Ovary (tissue), 9 donors: ENCODE data around the gene SIL1. TPM values are rescaled to one million over a fixed set of nuclear protein-coding genes. Genes with fewer than 3 reads are reported as not detected.

Experiments
- DNase-seq, 5 donors: peaks; one replicate each; pipeline ENCODE4 v3.0.0-alpha.2; 2019 to 2020
- H3K27ac ChIP-seq, 2 donors: fragments of 200-600 bp; one replicate each; pipeline versions ENCODE4 v1.5.1 to v1.8.0; 2019 to 2022
- H3K27me3 ChIP-seq: fragments of 200-600 bp; one replicate; pipeline ENCODE4 v1.8.0; 2022
- H3K36me3 ChIP-seq: fragments of 200-600 bp; sonication (generic); one replicate; pipeline ENCODE4 v1.5.1; 2019
- H3K4me1 ChIP-seq: one replicate; pipeline ENCODE4 v1.8.1; 2013; ENCODE audit warnings: mild to moderate bottlenecking, moderate library complexity; ENCODE audit not compliant: insufficient read depth
- H3K4me3 ChIP-seq: fragments of 200-600 bp; sonication (generic); one replicate; pipeline ENCODE4 v1.5.1; 2017
- H3K9me3 ChIP-seq, 2 donors: fragments of 200-600 bp in 1 of 2; sonication (generic) in 1 of 2; one replicate each; pipeline versions ENCODE4 v1.5.1 to v1.8.1; 2013 to 2019; ENCODE audit warnings: mild to moderate bottlenecking in 1 of 2, moderate library complexity in 1 of 2
- EP300 ChIP-seq: sonication (generic); formaldehyde crosslinking; IDR thresholded peaks from one replicate; pipeline ENCODE4 v1.6.1; 2017; ENCODE audit warnings: antibody characterized with exemption
- POLR2A ChIP-seq: fragments of 450-650 bp; IDR thresholded peaks from one replicate; pipeline ENCODE4 v1.6.1; 2017; ENCODE audit warnings: antibody characterized with exemption, mild to moderate bottlenecking, moderate library complexity
- WGBS, 3 donors: extraction: QIAGEN DNeasy Blood & Tissue Kit in 1 of 3; methylation state at CpG; one replicate each; pipeline versions ENCODE4 v1.1.5 to v1.1.7; 2013 to 2017; 5-methylcytosine and 5-hydroxymethylcytosine counted together
- intact Hi-C, 4 donors: fragments of 100-400 bp; cut with DNase I; formaldehyde crosslinking; loops; one replicate each; pipeline versions ENCODE4 v1.11.0 to v1.15.1; 2022 to 2023
- polyA plus RNA-seq, 2 donors: library from polyadenylated mRNA; stranded (reverse); fragments of 200-250 nt in 1 of 2; fragments of 350-450 nt in 1 of 2; fragmentation: Illumina TruSeq in 1 of 2; extraction: RNeasy Lipid Tissue Mini Kit (QIAGEN cat#74804) in 1 of 2; gene quantifications; one replicate each; pipeline ENCODE4 v1.2.3, GENCODE V29; 2013 to 2014
- total RNA-seq, 7 donors: library from RNA; depleted of rRNA in 2 of 7; stranded (reverse); fragments of >200 nt in 2 of 7; fragmentation: NEBNext Ultra II Directional in 3 of 7; extraction: Animal tissue kit (Norgen Biotek cat#: 25700) in 3 of 7; gene quantifications; one replicate each; pipeline versions ENCODE4 v1.1.0 to v1.2.4, GENCODE V29; 2016 to 2023
- TF ChIP-seq, protein P1 (sequence below), 3 donors: fragments of 450-650 bp in 2 of 3; fragments of 200-600 bp in 1 of 3; IDR thresholded peaks; one replicate each; pipeline versions ENCODE4 v1.5.1 to v1.8.0; 2016 to 2022; ENCODE audit warnings: antibody characterized with exemption in 3 of 3, mild to moderate bottlenecking in 1 of 3
- donor health status: DM: no; HTN: no; CAD: no; lungs with moderate emphysema.
- donor health status: DM: no; HTN: no; CAD: no.
- donor health status: Bipolar disorder and iron deficiency.
- donor health status: DM: yes; HTN: yes; CAD: no.
- donor health status: DM: no; HTN: no; CAD: no.
- donor health status: DM: yes; HTN: yes; CAD: no.

Gene SIL1
- total and polyA plus RNA-seq, 9 donors: 15.7 to 93.0 (median 34.9) TPM

DNA sequence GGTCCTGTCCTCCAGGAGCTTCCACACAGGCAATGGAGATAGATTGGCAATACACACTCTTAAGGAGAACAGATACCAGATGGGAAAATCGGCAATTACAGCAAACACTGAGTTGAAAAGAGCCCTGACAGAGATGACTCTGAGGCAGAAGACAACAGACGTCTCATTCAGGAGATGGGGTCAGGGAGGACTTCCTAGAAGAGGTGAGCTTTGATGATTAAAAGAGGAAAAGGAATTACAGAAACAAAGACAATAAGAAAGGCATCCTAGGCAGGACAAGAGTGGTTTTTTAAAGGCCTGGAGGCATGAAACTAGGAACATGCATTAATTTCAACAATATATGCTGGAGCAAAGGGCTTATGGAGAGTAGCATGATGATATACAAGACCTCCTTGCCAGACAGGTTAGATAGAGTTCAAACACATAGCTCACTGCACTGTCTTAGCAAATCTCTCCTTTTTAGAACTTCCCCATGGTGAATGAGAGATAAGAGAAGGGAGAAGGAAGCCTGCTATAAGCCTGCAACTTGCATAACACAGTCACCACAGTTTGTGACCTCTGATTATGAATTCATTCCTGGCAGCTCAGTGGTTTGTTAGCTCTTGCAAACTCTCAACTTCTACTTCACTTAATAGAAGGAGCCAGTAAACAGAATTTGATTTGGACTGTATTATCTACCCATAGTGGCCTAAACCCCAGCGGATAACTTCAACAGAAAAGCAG lies 48.5 kb downstream of the SIL1 start:
- Histone ChIP-seq H3K27ac (no peak overlapping the region), H3K9me3 (no peaks in the 10 kb centered on the region), H3K4me1 (peaks cover 34% of the 10 kb centered on the region), H3K4me3 (no peak overlapping the region), H3K36me3 (no peaks in the 10 kb centered on the region), H3K27me3 (no peaks in the 10 kb centered on the region)
- no peak for DNase-seq
- WGBS, 3 donors: 67 to 88% (median 73%) methylated on average over 3 of the region's 3 CpGs
- no peak for TF ChIP-seq EP300
- intact Hi-C loops: no loop called here

- DNase-seq: no peak
- no peak overlapping the region for H3K4me3 ChIP-seq
- 81 to 94% (median 86%) methylated on average over 5 of the region's 5 CpGs for WGBS, 3 donors
- H3K27ac ChIP-seq: peak overlapping the region in 1 of 2 donors; percentile 3
- peaks cover 32% of the 10 kb centered on the region for H3K4me1 ChIP-seq
- H3K36me3 ChIP-seq: no peaks in the 10 kb centered on the region
- H3K9me3 ChIP-seq: no peaks in the 10 kb centered on the region
- no peaks in the 10 kb centered on the region for H3K27me3 ChIP-seq
- TF ChIP-seq POLR2A (no peak), EP300 (no peak)
- TF ChIP-seq, protein P1, sequence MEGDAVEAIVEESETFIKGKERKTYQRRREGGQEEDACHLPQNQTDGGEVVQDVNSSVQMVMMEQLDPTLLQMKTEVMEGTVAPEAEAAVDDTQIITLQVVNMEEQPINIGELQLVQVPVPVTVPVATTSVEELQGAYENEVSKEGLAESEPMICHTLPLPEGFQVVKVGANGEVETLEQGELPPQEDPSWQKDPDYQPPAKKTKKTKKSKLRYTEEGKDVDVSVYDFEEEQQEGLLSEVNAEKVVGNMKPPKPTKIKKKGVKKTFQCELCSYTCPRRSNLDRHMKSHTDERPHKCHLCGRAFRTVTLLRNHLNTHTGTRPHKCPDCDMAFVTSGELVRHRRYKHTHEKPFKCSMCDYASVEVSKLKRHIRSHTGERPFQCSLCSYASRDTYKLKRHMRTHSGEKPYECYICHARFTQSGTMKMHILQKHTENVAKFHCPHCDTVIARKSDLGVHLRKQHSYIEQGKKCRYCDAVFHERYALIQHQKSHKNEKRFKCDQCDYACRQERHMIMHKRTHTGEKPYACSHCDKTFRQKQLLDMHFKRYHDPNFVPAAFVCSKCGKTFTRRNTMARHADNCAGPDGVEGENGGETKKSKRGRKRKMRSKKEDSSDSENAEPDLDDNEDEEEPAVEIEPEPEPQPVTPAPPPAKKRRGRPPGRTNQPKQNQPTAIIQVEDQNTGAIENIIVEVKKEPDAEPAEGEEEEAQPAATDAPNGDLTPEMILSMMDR (IDR thresholded peaks at IDR 0.05): no peak
- intact Hi-C loops: no loop called here
Observed at GRCh38 chr5:139148986-139149385, 49.2 kb downstream of the SIL1 start.

DNA sequence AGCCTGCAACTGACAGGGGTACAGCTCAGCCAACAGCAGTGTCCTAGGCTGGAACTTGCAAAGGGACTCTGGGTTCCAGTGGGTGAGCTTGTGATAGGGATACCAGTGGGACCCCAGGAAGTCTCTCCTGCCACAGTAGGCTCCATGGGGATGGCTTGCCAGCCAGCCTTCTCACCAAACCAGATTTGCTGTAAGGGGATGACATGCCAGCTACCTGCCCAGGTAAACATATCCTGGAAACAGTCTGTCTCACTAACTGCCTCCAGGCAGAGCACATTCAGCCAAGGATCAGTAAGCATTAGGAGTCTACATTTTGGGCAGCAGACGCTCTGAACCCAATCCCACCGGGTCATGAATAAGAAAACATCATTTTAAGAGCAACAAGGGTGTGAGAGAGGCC lies 49.9 kb downstream of the SIL1 start:
- intact Hi-C loops: no loop called here
- DNase-seq: no peak
- 15 to 40% (median 23%) methylated on average over 2 of the region's 2 CpGs for WGBS, 3 donors
- H3K36me3 ChIP-seq: no peaks in the 10 kb centered on the region
- no peaks in the 10 kb centered on the region for H3K9me3 ChIP-seq
- TF ChIP-seq EP300: no peak
- TF ChIP-seq, protein P1 (IDR thresholded peaks at IDR 0.05): no peak
- TF ChIP-seq POLR2A: no peak
- no peak overlapping the region for H3K4me3 ChIP-seq
- H3K27ac ChIP-seq: peak overlapping the region in 1 of 2 donors; percentile 3
- no peaks in the 10 kb centered on the region for H3K27me3 ChIP-seq
- peaks cover 32% of the 10 kb centered on the region for H3K4me1 ChIP-seq

DNA sequence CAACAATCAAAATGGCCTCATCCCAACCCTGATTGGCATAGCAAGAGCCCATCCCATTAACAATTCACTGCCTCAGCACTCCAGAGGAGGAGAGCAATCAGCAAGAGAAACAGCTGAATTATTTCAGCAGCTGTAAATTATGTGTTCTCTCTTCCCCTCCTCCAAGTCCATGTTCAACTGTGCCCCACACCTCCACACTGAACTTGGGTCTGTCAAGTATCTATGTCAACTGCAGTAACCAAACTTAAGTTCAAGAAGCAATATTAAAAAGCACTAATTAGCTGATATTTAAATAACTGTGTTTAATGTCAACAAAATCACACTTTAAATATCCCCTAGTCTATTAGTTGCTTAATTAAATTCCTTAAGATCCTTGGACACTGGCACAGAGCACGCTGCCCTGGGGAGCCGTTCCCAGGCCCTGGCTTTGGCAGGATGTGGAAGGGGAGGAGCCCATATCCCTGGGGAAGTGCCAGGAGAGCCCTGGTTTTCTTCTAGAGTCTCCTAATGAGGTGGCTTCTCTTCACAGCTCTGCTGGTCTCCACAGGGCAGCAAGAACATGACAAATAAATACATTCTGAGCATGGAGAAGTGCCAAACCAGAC lies 50.6 kb downstream of the SIL1 start:
- intact Hi-C loops: no loop called here
- H3K27ac ChIP-seq: peak overlapping the region in 1 of 2 donors; percentile 30
- TF ChIP-seq POLR2A: no peak
- no peak for TF ChIP-seq EP300
- TF ChIP-seq, protein P1 (IDR thresholded peaks at IDR 0.05): no peak
- no peaks in the 10 kb centered on the region for H3K36me3 ChIP-seq
- DNase-seq: peak; percentile 70 to 80 (median 74)
- peaks cover 32% of the 10 kb centered on the region for H3K4me1 ChIP-seq
- no peak overlapping the region for H3K4me3 ChIP-seq
- 0 to 3% (median 2%) methylated on average over 2 of the region's 2 CpGs for WGBS, 3 donors
- no peaks in the 10 kb centered on the region for H3K27me3 ChIP-seq
- H3K9me3 ChIP-seq: no peaks in the 10 kb centered on the region
